Right lobe of liver (tissue), 6 donors: ENCODE data around the gene GLT8D2. TPM values are rescaled to one million over a fixed set of nuclear protein-coding genes. Genes with fewer than 3 reads are reported as not detected.

Experiments
- ATAC-seq, 4 donors: fragments of 200-7000 bp; cut with Tn5 transposase; one replicate each; pipeline ENCODE4 v1.9.1; 2020; ENCODE audit warnings: mild to moderate bottlenecking in 4 of 4, moderate library complexity in 4 of 4
- DNase-seq, 3 donors: peaks; one replicate each; pipeline ENCODE4 v3.0.0-alpha.2; 2020
- H3K27ac ChIP-seq, 3 donors: fragments of 200-600 bp; one replicate each; pipeline ENCODE4 v1.8.0; 2022
- H3K27me3 ChIP-seq, 2 donors: fragments of 200-600 bp; one replicate each; pipeline ENCODE4 v1.8.0; 2022
- H3K36me3 ChIP-seq, 4 donors: fragments of 200-600 bp; sonication (generic) in 1 of 4; one replicate each; pipeline versions ENCODE4 v1.5.1 to v1.8.0; 2017 to 2022; ENCODE audit warnings: control low read depth in 1 of 4
- H3K4me1 ChIP-seq, 4 donors: fragments of 200-600 bp; sonication (generic) in 1 of 4; one replicate each; pipeline versions ENCODE4 v1.5.1 to v1.8.0; 2017 to 2022; ENCODE audit warnings: control low read depth in 1 of 4
- H3K4me3 ChIP-seq, 3 donors: fragments of 200-600 bp; one replicate each; pipeline ENCODE4 v1.8.0; 2022
- H3K9me3 ChIP-seq, 4 donors: fragments of 200-600 bp; sonication (generic) in 1 of 4; one replicate each; pipeline versions ENCODE4 v1.5.1 to v1.8.0; 2017 to 2022; ENCODE audit warnings: control low read depth in 1 of 4
- CTCF ChIP-seq, 4 donors: fragments of 200-600 bp in 3 of 4; fragments of 450-650 bp in 1 of 4; IDR thresholded peaks; one replicate each; pipeline versions ENCODE4 v1.5.1 to v1.8.0; 2016 to 2022; ENCODE audit warnings: antibody characterized with exemption in 4 of 4, mild to moderate bottlenecking in 2 of 4
- POLR2A ChIP-seq: fragments of 450-650 bp; IDR thresholded peaks from one replicate; pipeline ENCODE4 v1.6.1; 2017; ENCODE audit warnings: antibody characterized with exemption, mild to moderate bottlenecking
- WGBS: methylation state at CpG from one replicate; pipeline ENCODE4 v1.1.6; 2018; ENCODE audit warnings: low coverage, low lambda C conversion rate; ENCODE audit not compliant: insufficient coverage; ENCODE audit errors: missing lambda C conversion rate; 5-methylcytosine and 5-hydroxymethylcytosine counted together
- intact Hi-C, 2 donors: fragments of 100-400 bp; cut with DNase I; formaldehyde crosslinking; loops; one replicate each; pipeline versions ENCODE4 v1.11.2 to v1.14.1; 2022
- total RNA-seq, 6 experiments: library from RNA; depleted of rRNA in 2 of 6; stranded (reverse); fragments of >200 nt in 2 of 6; fragmentation: NEBNext Ultra II Directional in 3 of 6; extraction: Animal tissue kit (Norgen Biotek cat#: 25700) in 3 of 6; gene quantifications; one replicate each; pipeline versions ENCODE4 v1.1.0 to v1.2.4, GENCODE V29; 2016 to 2023
- donor health status: DM: no; HTN: yes; CAD: no.
- donor health status: DM: no; HTN: no; CAD: no.
- donor health status: DM: no; HTN: no; CAD: no.
- donor health status: DM: no; HTN: yes; CAD: no.
- donor health status: DM: no; HTN: yes; CAD: no.

The GLT8D2 gene
- total RNA-seq, 6 experiments from 2014 or later = 0.44 to 1.2 (median 0.79) TPM

GRCh38 chr12:104002686-104003085, 47.3 kb downstream of the GLT8D2 start:
- intact Hi-C loops = no loop called here
- Histone ChIP-seq H3K27me3 (no peaks in the 10 kb centered on the region), H3K4me1 (no peaks in the 10 kb centered on the region), H3K27ac (no peak overlapping the region), H3K36me3 (no peaks in the 10 kb centered on the region), H3K4me3 (no peak overlapping the region), H3K9me3 (no peaks in the 10 kb centered on the region)
- no peak for DNase-seq
- ATAC-seq = no peak
- TF ChIP-seq POLR2A (no peak), CTCF (IDR thresholded peaks at IDR 0.05) (no peak)
- WGBS = 86% methylated on average over 3 of the region's 3 CpGs

DNA sequence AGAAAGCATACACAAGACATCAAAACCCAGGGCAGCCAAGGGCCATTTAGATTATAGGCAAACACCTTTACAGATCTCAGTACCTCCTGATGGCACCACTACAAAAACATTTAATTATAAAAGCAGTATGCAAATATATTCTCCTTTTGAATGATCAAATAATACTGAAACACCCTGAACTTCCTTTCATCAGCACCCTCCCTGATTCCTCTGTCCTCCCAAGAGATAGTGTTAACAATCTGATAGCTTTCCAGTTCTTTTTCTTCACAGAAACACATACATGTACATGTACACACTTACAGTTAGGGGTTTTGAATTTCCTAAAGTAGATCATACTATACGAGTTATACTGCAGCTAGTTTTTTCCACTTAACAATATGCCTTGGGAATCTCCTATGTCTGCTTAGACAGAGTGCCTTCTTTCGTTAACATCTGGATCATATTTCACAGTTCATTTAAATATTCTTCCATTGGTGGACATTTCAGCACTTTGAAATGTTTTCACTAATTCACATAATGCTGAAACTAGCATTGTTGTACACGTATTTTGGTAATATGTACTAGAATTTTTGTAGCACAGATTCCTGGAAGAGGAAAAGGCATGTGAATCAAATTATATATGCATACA, 49.1 kb downstream of the GLT8D2 start:
- no peaks in the 10 kb centered on the region for H3K4me1 ChIP-seq
- ATAC-seq (no peak), DNase-seq (no peak)
- H3K27me3 ChIP-seq = no peaks in the 10 kb centered on the region
- intact Hi-C loops = no loop called here
- no peaks in the 10 kb centered on the region for H3K36me3 ChIP-seq
- no peak for TF ChIP-seq CTCF (IDR thresholded peaks at IDR 0.05)
- no peak for TF ChIP-seq POLR2A
- WGBS = 57% methylated on average over 3 of the region's 3 CpGs
- no peak overlapping the region for H3K27ac ChIP-seq
- no peak overlapping the region for H3K4me3 ChIP-seq
- no peaks in the 10 kb centered on the region for H3K9me3 ChIP-seq

DNA sequence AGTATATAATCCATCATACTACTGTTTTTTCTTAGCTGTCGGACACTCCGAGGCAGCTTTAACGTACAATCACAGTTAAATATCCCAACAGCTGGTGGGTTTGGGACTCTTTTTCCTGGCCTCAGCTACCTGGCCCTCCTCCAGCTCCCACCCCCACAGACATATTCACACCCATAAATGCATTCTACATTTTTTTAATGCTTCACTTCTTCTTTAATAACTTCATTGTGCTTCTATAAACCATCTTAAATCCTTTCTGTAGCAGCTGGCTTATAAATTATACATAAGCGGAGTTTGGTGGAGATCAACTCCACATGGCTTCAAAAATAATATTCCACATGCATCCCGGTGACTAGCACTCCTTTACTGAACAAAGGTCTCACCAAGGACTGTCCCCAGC, 51.0 kb downstream of the GLT8D2 start:
- no peaks in the 10 kb centered on the region for H3K4me1 ChIP-seq
- ATAC-seq (no peak), DNase-seq (no peak)
- WGBS = 74% methylated on average over 5 of the region's 5 CpGs
- no peaks in the 10 kb centered on the region for H3K36me3 ChIP-seq
- H3K27ac ChIP-seq = no peak overlapping the region
- TF ChIP-seq CTCF (IDR thresholded peaks at IDR 0.05) (no peak), POLR2A (no peak)
- intact Hi-C loops = no loop called here
- no peaks in the 10 kb centered on the region for H3K9me3 ChIP-seq
- H3K4me3 ChIP-seq = no peak overlapping the region
- no peaks in the 10 kb centered on the region for H3K27me3 ChIP-seq

DNA sequence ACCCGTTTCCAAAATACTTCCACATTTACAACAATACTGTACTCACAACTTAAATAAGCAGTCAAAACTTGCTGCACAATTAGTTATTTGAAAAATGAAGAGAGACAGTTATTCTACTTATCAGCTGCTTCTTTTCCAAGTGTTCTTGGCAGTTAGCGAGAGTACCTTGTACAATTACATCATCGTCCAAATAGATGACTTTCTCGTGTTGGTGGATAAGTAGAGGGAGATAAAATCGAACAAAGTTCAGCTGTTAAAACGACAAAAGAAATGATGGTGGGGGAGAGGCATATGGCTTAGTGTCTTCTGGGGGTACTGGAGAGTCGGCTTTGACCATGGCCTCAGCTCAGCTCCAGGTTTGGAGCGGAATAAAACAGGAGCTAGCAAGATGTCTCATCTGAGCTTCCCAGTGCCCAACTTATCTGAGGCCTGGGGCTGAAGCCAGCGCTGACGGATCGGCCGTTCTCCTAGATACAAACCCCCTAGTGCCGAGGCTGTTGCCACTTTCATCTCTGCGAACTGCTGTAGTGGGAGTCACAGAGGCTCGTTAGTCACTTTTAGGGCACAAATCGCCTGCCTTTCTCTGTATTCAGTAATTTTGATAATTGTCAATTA, 52.6 kb downstream of the GLT8D2 start:
- H3K4me1 ChIP-seq = no peaks in the 10 kb centered on the region
- H3K9me3 ChIP-seq = no peaks in the 10 kb centered on the region
- intact Hi-C loops = no loop called here
- H3K36me3 ChIP-seq = no peaks in the 10 kb centered on the region
- no peak overlapping the region for H3K4me3 ChIP-seq
- ATAC-seq (peak in 2 of 4 donors; percentile 28 to 67), DNase-seq (no peak)
- no peak overlapping the region for H3K27ac ChIP-seq
- WGBS = 45% methylated on average over 9 of the region's 16 CpGs
- H3K27me3 ChIP-seq = no peaks in the 10 kb centered on the region
- TF ChIP-seq CTCF (IDR thresholded peaks at IDR 0.05) (no peak), POLR2A (no peak)
